HG02970 (cell line): ENCODE results near the gene SEZ6.

Experiments used
- ATAC-seq: cut with Tn5 transposase; IDR thresholded peaks from one replicate; pipeline ENCODE4 v1.9.1; 2021; ENCODE audit warnings: mild to moderate bottlenecking, moderate library complexity, moderate number of reproducible peaks; ENCODE audit not compliant: unreplicated experiment, low FRiP score

The SEZ6 gene

GRCh38 chr17:28978356-28978964, 27.4 kb downstream of the SEZ6 start:
- no peak for ATAC-seq

GRCh38 chr17:28977659-28978355, 28.0 kb downstream of the SEZ6 start:
- no peak for ATAC-seq

- no peak for ATAC-seq
These were observed 30.2 kb downstream of the SEZ6 start for GRCh38 chr17:28975646-28976045.

GRCh38 chr17:28975031-28975430, 30.8 kb downstream of the SEZ6 start:
- no peak for ATAC-seq

- no peak for ATAC-seq
These were observed 31.4 kb downstream of the SEZ6 start for GRCh38 chr17:28974451-28974850.

GRCh38 chr17:28973425-28973824, 32.4 kb downstream of the SEZ6 start:
- ATAC-seq: no peak

- ATAC-seq: no peak
These were observed 33.4 kb downstream of the SEZ6 start for GRCh38 chr17:28972437-28972836.

GRCh38 chr17:28970879-28971278, 35.0 kb downstream of the SEZ6 start:
- no peak for ATAC-seq

- no peak for ATAC-seq
These were observed 36.0 kb downstream of the SEZ6 start for GRCh38 chr17:28969706-28970393.

- ATAC-seq: no peak
These were observed 36.9 kb downstream of the SEZ6 start for GRCh38 chr17:28968914-28969295.

- ATAC-seq: no peak
These were observed 37.5 kb downstream of the SEZ6 start for GRCh38 chr17:28968231-28968913.

- no peak for ATAC-seq
These were observed 38.4 kb downstream of the SEZ6 start for GRCh38 chr17:28967221-28968135.

GRCh38 chr17:28963841-28964240, 42.0 kb downstream of the SEZ6 start:
- no peak for ATAC-seq

- ATAC-seq: no peak
These were observed 42.7 kb downstream of the SEZ6 start for GRCh38 chr17:28963055-28963611.

- no peak for ATAC-seq
These were observed 44.4 kb downstream of the SEZ6 start for GRCh38 chr17:28961391-28961790.

GRCh38 chr17:28960256-28961061, 45.4 kb downstream of the SEZ6 start:
- no peak for ATAC-seq

GRCh38 chr17:28959471-28959871, 46.4 kb downstream of the SEZ6 start:
- ATAC-seq: no peak

- no peak for ATAC-seq
These were observed 46.9 kb downstream of the SEZ6 start for GRCh38 chr17:28958820-28959455.

- no peak for ATAC-seq
These were observed 47.9 kb downstream of the SEZ6 start for GRCh38 chr17:28957992-28958355.
